Neural cell (in vitro differentiated cells): ENCODE measurements around the gene UTS2. TPM values are rescaled to one million over a fixed set of nuclear protein-coding genes. Genes with fewer than 3 reads are reported as not detected.

Experiments
- H2AFZ ChIP-seq: fragments of 200-600, 300-800 bp; sonication (generic), shearing (Covaris generic); 2 replicates; pipeline ENCODE4 v1.6.0; 2014; ENCODE audit warnings: low read depth, mild to moderate bottlenecking, antibody characterized with exemption, low read length, moderate library complexity
- H3F3A ChIP-seq: fragments of 200-600 bp; shearing (Covaris generic); 2 replicates; pipeline ENCODE4 v1.6.1; 2016; ENCODE audit warnings: mild to moderate bottlenecking, moderate library complexity, mixed read lengths, antibody characterized with exemption, low read length; ENCODE audit not compliant: insufficient read depth, poor library complexity, severe bottlenecking
- H3K27ac ChIP-seq: fragments of 200-600, 300-800 bp; sonication (generic), shearing (Covaris generic); 2 replicates; pipeline ENCODE4 v1.5.1; 2014; ENCODE audit warnings: mild to moderate bottlenecking, low read length, moderate library complexity
- H3K27me3 ChIP-seq: fragments of 300-800, 200-600 bp; sonication (generic), shearing (Covaris generic); 2 replicates; pipeline ENCODE4 v1.6.0; 2014; ENCODE audit warnings: mild to moderate bottlenecking, low read depth, low read length, moderate library complexity; ENCODE audit not compliant: insufficient read depth
- H3K36me3 ChIP-seq: fragments of 300-800, 200-600 bp; sonication (generic), shearing (Covaris generic); 2 replicates; pipeline ENCODE4 v1.5.1; 2014; ENCODE audit warnings: mild to moderate bottlenecking, antibody characterized with exemption, low read length, moderate library complexity; ENCODE audit not compliant: insufficient read depth
- H3K4me2 ChIP-seq: fragments of 300-800, 200-600 bp; sonication (generic), shearing (Covaris generic); 2 replicates; pipeline ENCODE4 v1.6.0; 2014; ENCODE audit warnings: mild to moderate bottlenecking, low read length
- H3K4me3 ChIP-seq: fragments of 300-800, 200-600 bp; sonication (generic), shearing (Covaris generic); 2 replicates; pipeline ENCODE4 v1.5.1; 2014; ENCODE audit warnings: mild to moderate bottlenecking, low read length, moderate library complexity
- H3K79me2 ChIP-seq: fragments of 200-600 bp; shearing (Covaris generic); replicated peaks from 2 replicates; pipeline ENCODE4 v1.6.0; 2014; ENCODE audit warnings: mild to moderate bottlenecking, low read length, moderate library complexity; ENCODE audit not compliant: insufficient read depth
- H3K9ac ChIP-seq: fragments of 300-800, 200-600 bp; sonication (generic), shearing (Covaris generic); 2 replicates; pipeline ENCODE4 v1.6.1; 2016; ENCODE audit warnings: mild to moderate bottlenecking, low read length, mixed read lengths
- H3K9me2 ChIP-seq: fragments of 200-600 bp; shearing (Covaris generic); 2 replicates; pipeline ENCODE4 v1.6.1; 2016; ENCODE audit warnings: mild to moderate bottlenecking, low read length, mixed read lengths; ENCODE audit not compliant: insufficient read depth
- H3K9me3 ChIP-seq: fragments of 200-600, 300-800 bp; sonication (generic), shearing (Covaris generic); 2 replicates; pipeline ENCODE4 v1.6.1; 2016; ENCODE audit warnings: mild to moderate bottlenecking, mixed run types, low read length, moderate library complexity, mixed read lengths
- H4K20me1 ChIP-seq: fragments of 200-600 bp; shearing (Covaris generic); 2 replicates; pipeline ENCODE4 v1.6.1; 2016; ENCODE audit warnings: mild to moderate bottlenecking, mixed run types; ENCODE audit not compliant: insufficient read depth
- EP300 ChIP-seq: fragments of 450-650 bp; conservative IDR thresholded peaks from 2 replicates; pipeline ENCODE4 v1.6.1; 2014; ENCODE audit warnings: antibody characterized with exemption, mild to moderate bottlenecking, moderate library complexity; ENCODE audit not compliant: poor library complexity, severe bottlenecking
- EZH2 ChIP-seq: fragments of 200-600, 300-800 bp; shearing (Covaris generic), sonication (generic); IDR thresholded peaks from 2 replicates; pipeline ENCODE4 v1.6.1; 2014; ENCODE audit warnings: antibody characterized with exemption, low read length, borderline replicate concordance, mild to moderate bottlenecking; ENCODE audit not compliant: insufficient read depth, poor library complexity, severe bottlenecking
- MXI1 ChIP-seq: fragments of 450-650 bp; conservative IDR thresholded peaks from 2 replicates; pipeline ENCODE4 v1.6.1; 2014; ENCODE audit warnings: antibody characterized with exemption, mild to moderate bottlenecking; ENCODE audit not compliant: poor library complexity, severe bottlenecking
- POLR2AphosphoS5 ChIP-seq: IDR thresholded peaks from 2 replicates; pipeline ENCODE4 v1.6.1; 2012
- RAD21 ChIP-seq: fragments of 450-650 bp; conservative IDR thresholded peaks from 2 replicates; pipeline ENCODE4 v1.6.1; 2014; ENCODE audit warnings: antibody characterized with exemption, mild to moderate bottlenecking, moderate library complexity
- SMC3 ChIP-seq: fragments of 450-650 bp; conservative IDR thresholded peaks from 2 replicates; pipeline ENCODE4 v1.6.1; 2014; ENCODE audit warnings: antibody characterized with exemption, mild to moderate bottlenecking, moderate library complexity; ENCODE audit not compliant: poor library complexity
- TAF1 ChIP-seq: IDR thresholded peaks from 2 replicates; pipeline ENCODE4 v1.6.1; 2012; ENCODE audit warnings: low read depth
- polyA plus RNA-seq: library from polyadenylated mRNA; depleted of rRNA; stranded (reverse); fragments of >200 nt; gene quantifications from 2 replicates; pipeline ENCODE4 v1.2.3, GENCODE V29; 2014
- TF ChIP-seq, protein P1 (sequence below): IDR thresholded peaks from 2 replicates; pipeline ENCODE4 v1.6.1; 2012; ENCODE audit warnings: borderline replicate concordance
- TF ChIP-seq, protein P2 (sequence below): fragments of 450-650 bp; IDR thresholded peaks from 2 replicates; pipeline ENCODE4 v1.5.1; 2014; ENCODE audit warnings: antibody characterized with exemption, mild to moderate bottlenecking, moderate library complexity; ENCODE audit not compliant: poor library complexity, severe bottlenecking

Gene UTS2
- polyA plus RNA-seq, 1 donor from 2014 or later: 2.4 TPM

DNA sequence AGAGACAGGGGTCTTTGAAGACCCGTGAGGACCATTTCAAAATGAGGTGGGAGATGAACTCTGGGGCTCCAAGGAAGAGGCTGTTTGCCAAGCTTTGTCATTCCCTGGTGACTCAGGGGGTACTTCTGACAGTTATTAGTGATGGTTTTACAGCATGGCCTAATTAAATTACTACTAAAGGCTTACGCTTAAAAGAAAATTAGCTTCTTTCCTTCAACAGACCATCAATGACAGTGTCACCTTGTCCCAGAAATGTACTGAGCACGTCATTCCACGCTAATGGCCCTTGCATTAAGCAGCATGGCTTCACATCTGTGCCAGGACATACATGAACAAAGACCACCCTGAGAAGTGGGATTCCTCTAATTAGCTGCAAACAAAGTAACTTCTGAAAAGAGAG is 5.1 kb upstream of the UTS2 start:
- Histone ChIP-seq H3K9me3 (no peaks in the 10 kb centered on the region), H3K4me3 (no peak overlapping the region), H3K9me2 (no peaks in the 10 kb centered on the region), H3K36me3 (no peaks in the 10 kb centered on the region), H3K27me3 (no peaks in the 10 kb centered on the region), H3K79me2 (no peaks in the 10 kb centered on the region), H3K27ac (no peak overlapping the region), H4K20me1 (no peaks in the 10 kb centered on the region), H2AFZ (no peak overlapping the region), H3K9ac (no peak overlapping the region), H3K4me2 (no peak overlapping the region), H3F3A (no peaks in the 10 kb centered on the region)
- no peak for TF ChIP-seq MXI1

DNA sequence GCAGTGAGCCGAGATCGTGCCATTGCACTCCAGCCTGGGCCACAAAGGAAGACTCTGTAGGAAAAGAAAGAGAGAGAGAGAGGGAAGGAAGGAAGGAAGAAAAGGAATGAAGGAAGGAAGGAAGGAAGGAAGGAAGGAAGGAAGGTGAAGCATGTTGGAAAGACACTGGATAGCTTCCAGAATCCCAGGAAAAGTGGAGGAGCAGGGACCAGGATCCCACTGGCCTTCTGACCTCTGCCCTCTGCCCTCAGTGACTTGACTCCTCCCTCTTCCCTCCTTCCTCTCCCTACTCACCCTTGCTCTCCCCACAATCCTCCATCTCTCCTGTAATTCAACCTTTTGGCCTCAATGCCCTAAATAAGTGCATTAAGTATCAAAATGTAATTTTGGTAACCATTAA is 4.1 kb upstream of the UTS2 start:
- Histone ChIP-seq H3K27ac (no peak overlapping the region), H3K9ac (no peak overlapping the region), H3K79me2 (no peaks in the 10 kb centered on the region), H3K9me2 (no peaks in the 10 kb centered on the region), H3K9me3 (no peaks in the 10 kb centered on the region), H3K36me3 (no peaks in the 10 kb centered on the region), H2AFZ (no peak overlapping the region), H3K4me2 (no peak overlapping the region), H3K27me3 (no peaks in the 10 kb centered on the region), H3F3A (no peaks in the 10 kb centered on the region), H3K4me3 (no peak overlapping the region), H4K20me1 (no peaks in the 10 kb centered on the region)
- TF ChIP-seq TAF1 (no peak), RAD21 (no peak), POLR2AphosphoS5 (no peak), EZH2 (no peak), EP300 (no peak), SMC3 (no peak), MXI1 (no peak)
- TF ChIP-seq, protein P1, sequence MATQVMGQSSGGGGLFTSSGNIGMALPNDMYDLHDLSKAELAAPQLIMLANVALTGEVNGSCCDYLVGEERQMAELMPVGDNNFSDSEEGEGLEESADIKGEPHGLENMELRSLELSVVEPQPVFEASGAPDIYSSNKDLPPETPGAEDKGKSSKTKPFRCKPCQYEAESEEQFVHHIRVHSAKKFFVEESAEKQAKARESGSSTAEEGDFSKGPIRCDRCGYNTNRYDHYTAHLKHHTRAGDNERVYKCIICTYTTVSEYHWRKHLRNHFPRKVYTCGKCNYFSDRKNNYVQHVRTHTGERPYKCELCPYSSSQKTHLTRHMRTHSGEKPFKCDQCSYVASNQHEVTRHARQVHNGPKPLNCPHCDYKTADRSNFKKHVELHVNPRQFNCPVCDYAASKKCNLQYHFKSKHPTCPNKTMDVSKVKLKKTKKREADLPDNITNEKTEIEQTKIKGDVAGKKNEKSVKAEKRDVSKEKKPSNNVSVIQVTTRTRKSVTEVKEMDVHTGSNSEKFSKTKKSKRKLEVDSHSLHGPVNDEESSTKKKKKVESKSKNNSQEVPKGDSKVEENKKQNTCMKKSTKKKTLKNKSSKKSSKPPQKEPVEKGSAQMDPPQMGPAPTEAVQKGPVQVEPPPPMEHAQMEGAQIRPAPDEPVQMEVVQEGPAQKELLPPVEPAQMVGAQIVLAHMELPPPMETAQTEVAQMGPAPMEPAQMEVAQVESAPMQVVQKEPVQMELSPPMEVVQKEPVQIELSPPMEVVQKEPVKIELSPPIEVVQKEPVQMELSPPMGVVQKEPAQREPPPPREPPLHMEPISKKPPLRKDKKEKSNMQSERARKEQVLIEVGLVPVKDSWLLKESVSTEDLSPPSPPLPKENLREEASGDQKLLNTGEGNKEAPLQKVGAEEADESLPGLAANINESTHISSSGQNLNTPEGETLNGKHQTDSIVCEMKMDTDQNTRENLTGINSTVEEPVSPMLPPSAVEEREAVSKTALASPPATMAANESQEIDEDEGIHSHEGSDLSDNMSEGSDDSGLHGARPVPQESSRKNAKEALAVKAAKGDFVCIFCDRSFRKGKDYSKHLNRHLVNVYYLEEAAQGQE: no peak
- TF ChIP-seq, protein P2, sequence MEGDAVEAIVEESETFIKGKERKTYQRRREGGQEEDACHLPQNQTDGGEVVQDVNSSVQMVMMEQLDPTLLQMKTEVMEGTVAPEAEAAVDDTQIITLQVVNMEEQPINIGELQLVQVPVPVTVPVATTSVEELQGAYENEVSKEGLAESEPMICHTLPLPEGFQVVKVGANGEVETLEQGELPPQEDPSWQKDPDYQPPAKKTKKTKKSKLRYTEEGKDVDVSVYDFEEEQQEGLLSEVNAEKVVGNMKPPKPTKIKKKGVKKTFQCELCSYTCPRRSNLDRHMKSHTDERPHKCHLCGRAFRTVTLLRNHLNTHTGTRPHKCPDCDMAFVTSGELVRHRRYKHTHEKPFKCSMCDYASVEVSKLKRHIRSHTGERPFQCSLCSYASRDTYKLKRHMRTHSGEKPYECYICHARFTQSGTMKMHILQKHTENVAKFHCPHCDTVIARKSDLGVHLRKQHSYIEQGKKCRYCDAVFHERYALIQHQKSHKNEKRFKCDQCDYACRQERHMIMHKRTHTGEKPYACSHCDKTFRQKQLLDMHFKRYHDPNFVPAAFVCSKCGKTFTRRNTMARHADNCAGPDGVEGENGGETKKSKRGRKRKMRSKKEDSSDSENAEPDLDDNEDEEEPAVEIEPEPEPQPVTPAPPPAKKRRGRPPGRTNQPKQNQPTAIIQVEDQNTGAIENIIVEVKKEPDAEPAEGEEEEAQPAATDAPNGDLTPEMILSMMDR: no peak

DNA sequence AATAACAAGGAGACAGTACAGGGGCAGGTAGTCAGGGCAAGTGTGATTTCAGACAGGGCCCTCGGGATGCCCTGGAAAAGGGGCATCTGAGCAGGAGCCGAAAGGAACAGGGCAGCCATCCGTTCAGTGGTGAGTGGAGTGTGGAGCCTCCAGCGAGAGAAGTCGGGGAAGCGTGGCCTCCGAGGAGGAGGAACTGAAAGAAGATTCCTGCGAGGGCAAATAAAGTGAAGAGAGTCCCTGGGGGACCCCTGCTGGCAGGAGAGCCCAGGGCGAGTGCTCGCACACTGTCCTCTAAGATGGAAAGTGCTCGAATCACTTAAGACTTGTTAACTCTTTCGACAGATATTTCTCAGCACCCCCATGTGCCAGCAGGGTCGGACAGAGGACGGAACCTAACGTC is 3.5 kb upstream of the UTS2 start:
- no peak overlapping the region for H3K4me3 ChIP-seq
- TF ChIP-seq EP300 (no peak), RAD21 (no peak), MXI1 (no peak), SMC3 (no peak), TAF1 (no peak)
- TF ChIP-seq, protein P2: no peak
- no peak overlapping the region for H3K27ac ChIP-seq
- H3K9me2 ChIP-seq: no peaks in the 10 kb centered on the region
- no peak overlapping the region for H2AFZ ChIP-seq
- no peaks in the 10 kb centered on the region for H3K79me2 ChIP-seq
- H3K27me3 ChIP-seq: no peaks in the 10 kb centered on the region
- no peaks in the 10 kb centered on the region for H3K9me3 ChIP-seq
- H3K4me2 ChIP-seq: no peak overlapping the region
- no peak overlapping the region for H3K9ac ChIP-seq
- no peaks in the 10 kb centered on the region for H4K20me1 ChIP-seq
- no peaks in the 10 kb centered on the region for H3K36me3 ChIP-seq
- H3F3A ChIP-seq: no peaks in the 10 kb centered on the region
